HG02970 (cell line): ENCODE results near the gene LSM11.
"Not testable (repeated sequence)": the region's sequence is repeated elsewhere in the genome, so short reads cannot be mapped to it uniquely, and the experiment has no call there.

ENCODE experiments used
- ATAC-seq: cut with Tn5 transposase; IDR thresholded peaks from one replicate; pipeline ENCODE4 v1.9.1; 2021; ENCODE audit warnings: mild to moderate bottlenecking, moderate library complexity, moderate number of reproducible peaks; ENCODE audit not compliant: unreplicated experiment, low FRiP score

Gene LSM11

DNA sequence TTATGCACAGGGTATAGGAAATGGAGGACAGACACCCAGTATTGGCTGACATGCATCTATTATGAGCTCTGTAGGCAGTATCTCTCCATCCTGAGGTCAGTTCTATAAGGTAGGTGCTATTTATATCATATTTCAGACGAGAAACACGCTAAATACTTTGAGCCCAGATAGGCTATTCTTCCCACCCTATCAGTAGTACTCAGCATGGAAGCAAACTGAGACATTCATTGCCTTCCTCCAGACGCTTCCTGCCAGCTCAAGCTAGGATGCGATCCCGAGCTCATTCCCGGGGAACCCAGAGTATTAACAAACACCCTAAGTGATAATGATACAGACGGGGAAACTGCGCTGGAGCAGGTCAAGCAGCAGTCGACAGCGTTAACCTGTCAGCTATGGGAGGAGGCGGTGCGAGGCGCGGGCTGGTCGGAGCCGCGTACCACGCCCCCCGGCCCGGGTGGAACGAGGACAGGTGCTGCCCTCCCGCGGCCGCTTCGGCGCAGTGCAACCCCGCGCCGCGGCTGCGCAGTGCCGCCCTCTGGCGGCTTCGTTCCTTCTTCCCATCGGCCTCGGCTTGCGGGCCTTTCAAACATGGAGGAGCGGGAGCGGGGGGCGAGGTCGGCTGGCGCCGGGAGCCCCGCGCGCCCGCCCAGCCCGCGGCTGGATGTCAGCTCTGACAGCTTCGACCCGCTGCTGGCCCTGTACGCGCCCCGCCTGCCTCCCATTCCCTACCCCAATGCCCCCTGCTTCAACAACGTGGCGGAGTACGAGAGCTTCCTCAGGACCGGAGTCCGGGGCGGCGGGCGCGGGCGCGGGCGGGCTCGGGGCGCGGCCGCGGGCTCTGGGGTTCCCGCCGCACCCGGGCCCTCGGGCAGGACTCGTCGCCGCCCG lies at the start of gene LSM11:
LSM11 (plus strand) TSS at position 550 of the 888 bp plus-strand sequence; CDS start at position 589, 39 bp downstream.
- peak; percentile 91 for ATAC-seq

DNA sequence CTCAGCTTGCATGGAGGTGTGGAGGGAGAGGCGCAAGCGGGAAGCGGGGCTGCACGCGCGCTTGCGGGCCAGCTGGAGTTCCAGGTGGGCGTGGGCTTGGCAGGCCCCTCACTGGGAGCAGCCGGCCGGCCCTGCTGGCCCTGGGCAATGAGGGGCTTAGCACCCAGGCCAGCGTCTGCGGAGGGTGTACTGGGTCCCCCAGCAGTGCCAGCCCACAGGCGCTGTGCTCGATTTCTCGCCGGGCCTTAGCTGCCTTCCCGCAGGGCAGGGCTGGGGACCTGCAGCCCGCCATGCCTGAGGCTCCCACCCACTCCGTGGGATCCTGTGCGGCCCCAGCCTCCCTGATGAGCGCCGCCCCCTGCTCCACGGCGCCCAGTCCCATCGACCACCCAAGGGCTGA lies 49.7 kb upstream of the LSM11 start:
- ATAC-seq: not testable (repeated sequence)

DNA sequence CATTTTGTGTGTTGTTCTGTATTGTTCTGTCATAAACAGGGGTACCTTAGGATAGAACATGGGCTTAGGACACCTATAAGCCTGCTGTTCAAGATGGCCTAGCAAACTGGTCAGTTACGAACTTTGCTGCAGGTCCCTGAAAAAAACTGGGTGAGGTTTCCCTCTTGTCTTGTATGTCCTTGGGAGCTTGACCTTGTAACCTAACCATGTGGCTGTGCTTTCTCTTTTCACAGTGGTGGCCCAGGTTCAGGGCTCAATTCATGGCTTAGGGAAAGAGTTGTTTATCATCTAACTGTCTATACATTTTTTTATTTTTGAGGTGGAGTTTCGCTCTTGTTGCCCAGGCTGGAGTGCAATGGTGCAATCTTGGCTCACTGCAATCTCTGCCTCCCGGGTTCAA lies 47.4 kb upstream of the LSM11 start:
- ATAC-seq: not testable (repeated sequence)

DNA sequence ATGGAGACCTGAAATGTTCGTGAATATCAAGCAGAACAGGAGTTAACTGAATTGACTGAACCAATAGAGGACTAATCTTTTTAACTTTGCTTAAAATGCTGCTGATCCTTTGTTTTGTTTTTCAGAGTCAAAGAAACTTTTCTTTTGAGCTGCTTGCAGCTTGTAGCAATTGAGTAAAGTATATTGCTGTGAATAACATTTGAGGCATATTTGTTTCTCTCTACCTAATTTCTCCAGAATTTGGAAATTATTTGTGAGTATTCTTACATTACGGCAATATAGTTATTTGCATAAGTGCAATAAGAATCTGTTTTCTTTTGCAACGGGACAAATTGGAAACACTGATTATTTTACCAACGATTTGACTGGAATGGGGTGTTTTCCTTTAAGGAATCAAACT lies 44.8 kb upstream of the LSM11 start:
- not testable (repeated sequence) for ATAC-seq

DNA sequence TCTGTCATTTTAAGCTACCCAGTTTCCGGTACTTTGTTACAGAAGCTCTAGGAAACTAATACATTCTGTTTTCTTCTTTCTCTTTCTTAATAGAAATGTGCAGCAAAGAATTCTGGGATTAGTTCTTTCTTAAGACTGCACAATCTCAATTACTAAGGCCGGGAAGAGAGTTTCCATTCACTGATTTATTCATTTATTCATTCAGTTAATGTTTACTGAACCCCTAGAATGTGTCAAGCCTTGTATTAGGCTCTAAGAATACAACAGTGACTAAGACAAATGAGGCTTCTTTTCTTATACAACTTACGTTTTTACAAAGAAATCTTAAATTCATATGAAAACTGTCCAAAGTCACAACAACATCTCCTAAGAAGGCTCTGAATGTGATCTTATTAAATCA lies 39.8 kb upstream of the LSM11 start:
- ATAC-seq: no peak

DNA sequence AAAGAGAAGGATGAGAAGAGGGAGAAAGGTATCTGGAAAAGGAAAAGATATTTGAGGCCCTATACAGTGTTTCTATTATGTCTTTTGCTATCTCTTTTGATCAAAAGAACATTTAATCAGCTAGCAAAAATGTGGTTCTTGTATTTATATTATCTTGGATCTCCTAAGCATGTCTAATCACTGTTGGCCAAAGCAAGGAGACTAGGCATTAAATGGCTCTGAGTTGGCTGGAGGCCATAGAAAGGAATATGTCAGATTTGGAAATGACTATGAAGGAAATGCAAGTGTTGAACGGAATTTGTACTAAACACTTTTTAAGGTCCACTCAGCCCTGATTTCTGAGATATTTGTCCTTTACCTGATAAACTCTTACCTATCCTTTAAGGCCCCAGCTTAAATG lies 34.6 kb upstream of the LSM11 start:
- no peak for ATAC-seq

DNA sequence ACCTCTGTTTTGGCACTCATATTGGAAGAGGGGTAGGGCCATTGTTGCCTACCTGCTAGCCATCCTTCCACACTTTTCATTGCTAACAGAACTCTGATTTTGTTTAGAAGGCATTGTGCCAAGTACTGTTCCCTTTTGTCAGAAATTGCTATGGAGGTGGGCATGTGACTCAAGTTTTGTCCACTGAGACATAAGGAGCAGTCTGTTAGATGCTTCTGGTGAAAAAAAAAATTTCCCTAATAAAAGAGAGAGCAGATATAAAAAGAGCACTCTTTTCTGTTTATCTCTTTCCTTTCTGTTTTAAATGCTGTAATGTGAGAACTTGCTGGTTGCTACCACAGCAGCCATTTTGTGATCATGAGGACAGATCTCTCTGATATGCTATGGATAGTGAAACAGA lies 34.2 kb upstream of the LSM11 start:
- ATAC-seq: no peak

DNA sequence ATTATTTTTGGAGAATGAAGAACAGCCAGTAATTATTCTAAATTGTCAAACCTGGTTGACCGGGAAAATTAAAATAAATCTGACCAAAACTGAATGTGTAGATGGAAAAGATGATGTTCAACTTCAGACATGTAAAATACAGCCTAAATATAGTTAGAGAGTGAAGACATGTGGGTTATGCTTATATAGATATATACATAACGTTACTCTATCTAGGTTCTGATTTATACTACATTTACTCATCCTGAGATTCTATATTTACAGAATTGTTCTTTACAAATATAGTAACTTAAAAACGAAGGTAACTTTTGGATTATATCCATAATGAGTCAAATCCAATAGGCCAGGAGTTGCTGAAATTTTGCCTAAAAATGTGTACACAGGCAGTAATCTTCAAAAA lies 33.1 kb upstream of the LSM11 start:
- ATAC-seq: no peak

DNA sequence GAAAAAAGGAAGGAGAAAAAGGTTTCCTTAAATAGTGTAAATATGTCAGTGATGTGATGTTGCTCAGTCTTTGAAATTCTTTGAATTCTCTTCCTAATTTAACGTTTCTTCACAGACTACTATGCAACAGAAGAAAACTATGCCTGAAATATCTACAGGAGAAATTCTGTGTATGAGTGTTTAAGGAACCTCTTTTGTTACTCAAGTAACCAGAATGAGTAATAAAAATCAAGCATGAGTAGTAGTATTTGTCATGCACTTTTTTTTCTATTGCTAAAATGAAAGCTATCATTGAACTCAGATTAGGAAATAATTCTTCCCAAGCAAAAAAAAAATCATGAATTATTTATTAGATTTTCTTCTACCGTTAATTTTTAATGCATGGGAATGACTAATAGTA lies 32.6 kb upstream of the LSM11 start:
- ATAC-seq: no peak

DNA sequence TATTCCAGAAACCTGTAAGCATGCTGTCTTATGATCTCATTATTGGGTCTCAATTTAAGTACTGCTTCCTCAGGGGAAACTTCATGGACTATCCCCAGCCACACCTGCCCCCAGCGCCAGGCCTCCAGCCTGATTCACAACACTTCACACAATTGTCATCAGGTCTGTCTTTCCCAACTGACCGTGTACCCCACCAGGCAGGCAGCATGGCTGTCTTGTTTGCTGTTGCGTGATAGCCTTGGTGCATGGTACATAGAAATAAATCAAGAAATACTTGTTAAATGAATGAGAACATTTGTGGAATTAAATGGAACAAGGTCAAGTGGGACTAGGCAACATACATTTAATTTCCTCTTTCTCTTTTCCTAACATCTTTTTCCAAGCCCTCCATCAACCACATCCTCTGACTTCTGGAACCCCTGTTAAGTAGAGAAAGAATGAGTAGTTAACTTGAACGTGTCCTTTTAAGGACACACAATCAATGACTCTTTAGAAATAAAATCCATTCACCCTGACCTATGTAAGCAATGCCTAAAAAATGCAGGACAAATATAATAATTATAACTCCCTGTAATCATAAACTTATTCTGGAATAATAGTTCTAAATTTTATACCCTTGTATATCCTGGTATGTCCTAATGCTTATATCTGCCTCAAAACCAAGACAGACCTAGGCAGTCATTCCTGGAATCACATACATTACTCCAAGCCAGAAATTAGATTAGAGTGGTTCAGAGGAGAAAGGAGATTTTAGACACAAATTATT lies 29.5 kb upstream of the LSM11 start:
- ATAC-seq: no peak

DNA sequence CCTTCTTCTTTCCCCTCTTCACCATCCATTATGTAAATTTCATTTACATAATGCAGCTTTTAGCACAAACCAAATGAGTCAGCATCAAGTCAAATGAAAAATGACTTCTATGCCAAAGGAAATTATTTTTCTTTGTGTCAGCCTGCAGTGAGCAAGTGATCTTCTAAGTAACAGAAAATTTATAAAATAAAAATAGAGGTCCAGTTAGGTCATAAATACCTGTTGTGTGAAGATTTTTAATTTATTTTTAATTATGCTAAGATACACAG lies 29.0 kb upstream of the LSM11 start:
- no peak for ATAC-seq

DNA sequence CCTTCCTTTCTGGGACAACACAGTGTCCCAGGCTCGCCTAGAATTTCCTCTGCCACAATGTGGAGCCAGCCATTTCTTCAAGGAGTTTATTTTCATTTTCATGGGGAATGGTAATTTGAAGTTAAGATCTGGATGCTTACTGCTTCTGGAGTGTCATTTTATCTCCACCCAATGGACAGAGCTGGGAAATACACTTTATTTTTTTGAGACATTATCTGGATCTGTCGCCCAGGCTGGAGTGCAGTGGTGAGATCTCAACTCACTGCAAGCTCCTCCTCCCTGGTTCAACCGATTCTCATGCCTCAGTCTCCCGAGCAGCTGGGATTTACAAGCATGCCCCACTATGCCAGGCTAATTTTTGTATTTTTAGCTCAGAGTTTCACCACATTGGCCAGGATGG lies 25.0 kb upstream of the LSM11 start:
- ATAC-seq: no peak

DNA sequence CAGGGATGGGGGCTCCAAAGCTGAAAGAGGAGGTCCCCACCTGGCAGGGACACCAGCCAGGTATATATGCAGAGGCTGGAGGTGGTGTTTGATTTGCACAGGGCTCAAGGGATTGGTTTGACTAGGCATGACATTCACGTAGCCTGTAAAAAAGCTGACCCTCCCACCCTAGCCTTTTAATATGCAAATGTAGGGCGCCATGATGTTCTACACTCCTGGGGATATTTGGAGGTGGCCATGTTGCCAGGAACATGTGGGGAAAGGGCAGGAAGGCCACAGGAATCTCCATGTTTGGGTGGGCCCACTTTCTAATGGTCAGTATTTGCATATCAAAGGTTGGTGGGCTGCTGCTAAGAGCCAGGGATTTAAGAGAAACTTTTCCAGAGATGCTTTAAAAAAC lies 24.3 kb upstream of the LSM11 start:
- ATAC-seq: no peak

DNA sequence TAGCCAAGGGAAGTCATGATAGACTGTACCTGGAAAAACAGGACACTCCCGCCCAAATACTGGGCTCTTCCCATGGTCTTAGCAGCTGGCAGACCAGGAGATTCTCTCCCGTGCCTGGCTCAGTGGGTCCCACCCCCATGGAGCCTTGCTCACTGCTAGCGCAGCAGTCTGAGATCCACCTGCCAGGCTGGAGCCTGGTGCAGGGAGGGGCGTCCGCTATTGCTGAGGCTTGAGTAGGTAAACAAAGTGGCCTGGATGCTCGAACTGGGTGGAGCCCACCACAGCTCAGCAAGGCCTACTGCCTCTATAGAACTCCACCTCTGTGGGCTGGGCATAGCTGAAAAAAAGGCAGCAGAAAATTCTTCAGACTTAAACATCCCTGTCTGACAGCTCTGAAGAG lies 22.4 kb upstream of the LSM11 start:
- ATAC-seq: no peak

DNA sequence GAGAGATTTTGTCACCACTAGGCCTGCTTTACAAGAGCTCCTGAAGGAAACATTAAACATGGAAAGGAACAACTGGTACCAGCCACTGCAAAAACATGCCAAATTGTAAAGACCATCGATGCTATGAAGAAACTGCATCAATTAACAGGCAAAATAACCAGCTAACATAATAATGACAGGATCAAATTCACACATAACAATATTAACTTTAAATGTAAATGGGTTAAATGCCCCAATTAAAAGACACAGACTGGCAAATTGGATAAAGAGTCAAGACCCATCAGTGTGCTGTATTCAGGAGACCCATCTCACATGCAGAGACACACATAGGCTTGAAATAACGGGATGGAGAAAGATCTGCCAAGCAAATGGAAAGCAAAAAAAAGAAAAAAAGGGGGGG lies 20.6 kb upstream of the LSM11 start:
- not testable (repeated sequence) for ATAC-seq

DNA sequence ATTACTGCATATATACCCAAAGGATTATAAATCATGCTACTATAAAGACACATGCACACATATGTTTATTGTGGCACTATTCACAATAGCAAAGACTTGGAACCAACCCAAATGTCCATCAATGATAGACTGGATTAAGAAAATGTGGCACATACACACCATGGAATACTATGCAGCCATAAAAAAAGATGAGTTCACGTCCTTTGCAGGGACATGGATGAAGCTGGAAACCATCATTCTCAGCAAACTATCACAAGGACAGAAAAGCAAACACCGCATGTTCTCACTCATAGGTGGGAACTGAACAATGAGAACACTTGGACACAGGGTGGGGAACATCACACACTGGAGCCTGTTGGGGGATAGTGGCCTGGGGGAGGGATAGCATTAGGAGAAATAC lies 16.9 kb upstream of the LSM11 start:
- ATAC-seq: not testable (repeated sequence)

DNA sequence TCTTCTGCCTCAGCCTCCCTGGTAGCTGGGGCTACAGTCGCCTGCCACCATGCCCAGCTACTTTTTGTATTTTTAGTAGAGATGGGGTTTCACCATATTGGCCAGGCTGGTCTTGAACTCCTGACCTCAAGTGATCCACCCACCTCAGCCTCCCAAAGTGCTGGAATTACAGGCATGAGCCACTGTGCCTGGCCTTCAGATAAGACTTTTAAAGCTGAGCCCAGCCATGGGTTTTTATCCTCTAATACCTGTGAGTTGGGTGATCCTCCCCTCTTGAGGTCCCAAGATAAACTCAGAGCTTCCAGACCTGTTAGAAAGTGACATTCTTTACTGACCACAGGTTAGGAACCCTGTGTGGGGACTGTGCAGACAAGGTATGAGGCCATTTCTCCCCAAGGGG lies 15.7 kb upstream of the LSM11 start:
- ATAC-seq: not testable (repeated sequence)

DNA sequence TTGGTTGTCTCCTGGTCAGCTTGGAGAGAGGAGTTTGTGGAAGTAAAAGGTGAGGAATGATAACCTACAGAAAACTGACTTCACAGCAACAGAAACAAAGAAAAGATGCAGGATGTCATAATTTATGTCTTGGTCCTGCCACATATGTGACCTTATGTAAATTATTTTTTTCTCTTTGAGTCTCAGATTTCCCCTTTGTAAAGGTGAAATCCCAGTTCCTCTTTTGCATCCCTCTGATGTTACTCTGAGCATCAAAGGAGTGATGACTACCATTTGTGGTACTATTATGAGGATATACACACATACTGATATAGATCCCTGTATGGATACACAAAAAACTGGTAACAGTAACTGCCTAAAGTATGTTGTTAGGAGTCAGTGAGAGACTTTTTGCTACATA lies 13.7 kb upstream of the LSM11 start:
- ATAC-seq: peak; percentile 57

DNA sequence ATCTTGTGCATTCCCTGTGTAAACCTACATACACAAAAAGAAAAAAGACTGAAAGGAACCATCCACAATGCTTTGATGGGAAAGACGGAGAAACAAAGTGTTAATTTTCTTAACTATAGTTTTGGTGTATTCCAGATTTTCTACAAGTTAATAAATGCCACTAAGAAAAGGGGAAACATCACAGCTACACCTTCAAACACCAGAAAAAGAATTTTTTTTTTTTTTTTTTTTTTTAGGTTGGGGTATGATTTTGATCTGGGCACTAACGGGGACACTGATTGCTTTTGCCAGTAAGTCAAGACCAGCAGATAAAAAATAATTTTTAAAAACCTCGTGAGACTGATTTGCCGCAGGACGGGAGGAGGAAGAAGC lies 12.6 kb upstream of the LSM11 start:
- ATAC-seq: no peak

DNA sequence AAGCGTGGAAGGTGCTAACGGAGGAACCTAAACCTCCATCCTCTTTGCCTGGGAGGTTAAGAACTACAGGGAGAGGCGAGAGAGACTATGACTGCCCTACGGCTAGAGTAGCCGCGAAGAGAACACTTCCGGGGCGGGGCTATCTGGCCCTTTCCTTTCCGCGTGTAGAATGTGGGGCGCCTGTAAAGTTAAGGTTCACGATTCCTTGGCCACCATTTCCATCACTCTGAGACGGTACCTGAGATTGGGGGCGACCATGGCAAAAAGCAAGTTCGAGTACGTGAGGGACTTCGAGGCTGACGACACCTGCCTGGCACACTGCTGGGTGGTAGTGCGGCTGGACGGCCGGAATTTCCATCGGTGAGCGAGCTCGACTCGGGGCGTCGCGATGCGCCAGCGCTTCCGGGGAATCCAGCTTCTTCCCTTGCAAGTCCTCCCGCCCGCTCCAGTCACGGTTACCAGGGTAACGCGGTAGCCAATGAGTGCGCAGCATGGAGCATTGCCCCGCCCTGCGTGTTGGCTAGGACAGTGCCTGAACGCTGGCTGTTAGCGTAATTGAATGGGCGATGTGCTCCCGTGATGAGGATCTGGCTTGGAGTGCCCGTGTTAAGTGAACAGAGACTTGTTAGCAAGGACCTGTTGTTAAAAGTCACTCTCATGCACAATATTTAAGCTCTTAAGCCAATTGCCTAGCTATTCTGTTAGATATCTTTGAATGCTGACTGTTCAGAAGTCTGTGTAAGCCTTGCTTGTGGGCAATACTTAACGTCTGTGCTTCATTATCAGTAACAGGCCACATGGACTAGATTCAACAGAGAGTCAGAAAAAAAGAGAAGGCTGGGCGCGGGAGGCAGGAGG lies 12.0 kb upstream of the LSM11 start, which contains the start of gene THG1L:
THG1L (plus strand) TSS at position 149 of the 858 bp plus-strand sequence; CDS start at position 170, 21 bp downstream.
- ATAC-seq: peak; percentile 95

DNA sequence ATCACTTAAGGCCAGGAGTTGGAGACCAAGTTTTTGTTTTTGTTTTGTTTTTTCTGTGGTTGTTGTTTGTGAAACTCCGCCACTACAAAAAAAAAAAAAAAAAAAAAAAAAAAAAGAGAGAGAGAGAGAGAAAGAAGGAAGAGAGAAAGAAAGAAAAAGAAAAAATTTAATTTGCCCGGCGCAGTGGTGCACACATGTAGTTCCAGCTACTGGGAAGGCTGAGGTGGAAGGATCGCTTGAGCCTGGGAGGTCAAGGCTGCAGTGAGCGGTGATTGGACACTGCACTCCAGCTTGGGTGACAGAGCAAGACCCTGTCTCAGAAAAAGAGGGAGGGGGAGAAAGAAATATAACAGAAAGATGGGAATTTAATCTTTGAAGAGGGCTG lies 11.4 kb upstream of the LSM11 start:
- no peak for ATAC-seq
